Erythroblast (primary cell): ENCODE data around the gene MEPE.

ENCODE experiments used
- GATA1 ChIP-seq: IDR thresholded peaks from 2 replicates; pipeline ENCODE4 v1.6.1; 2011; ENCODE audit warnings: low read depth, mild to moderate bottlenecking, control low read depth, low read length, moderate library complexity
- POLR2A ChIP-seq: IDR thresholded peaks from 2 replicates; pipeline ENCODE4 v1.6.1; 2011; ENCODE audit warnings: mild to moderate bottlenecking, low read length

- TF ChIP-seq POLR2A: no peak
- TF ChIP-seq GATA1: no peak
Measured at GRCh38 chr4:87868522-87868921, 35.8 kb downstream of the MEPE start.
